ENCODE data around the gene TCF12.
"Not testable (repeated sequence)": the region's sequence is repeated elsewhere in the genome, so short reads cannot be mapped to it uniquely, and the experiment has no call there.

The TCF12 gene

DNA sequence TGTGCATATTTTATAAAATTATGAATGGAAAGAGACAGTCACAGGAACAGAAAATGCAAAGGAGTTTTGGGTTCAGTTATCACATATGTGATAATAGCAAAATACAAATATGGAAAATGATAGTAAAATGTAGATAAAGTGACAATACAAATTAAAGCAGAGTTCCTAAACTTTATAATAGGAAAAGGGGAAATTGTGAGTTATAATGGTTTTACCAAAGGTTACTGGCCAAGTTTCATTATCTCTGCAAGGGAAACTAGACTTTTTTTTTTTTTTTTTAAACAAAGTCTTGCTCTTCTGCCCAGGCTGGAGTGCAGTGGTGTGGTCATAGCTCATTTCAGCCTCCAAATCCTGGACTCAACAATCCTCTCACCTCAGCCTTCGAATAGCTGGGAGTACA lies 229.2 kb downstream of the TCF12 start:
- no peak for DNase-seq

DNA sequence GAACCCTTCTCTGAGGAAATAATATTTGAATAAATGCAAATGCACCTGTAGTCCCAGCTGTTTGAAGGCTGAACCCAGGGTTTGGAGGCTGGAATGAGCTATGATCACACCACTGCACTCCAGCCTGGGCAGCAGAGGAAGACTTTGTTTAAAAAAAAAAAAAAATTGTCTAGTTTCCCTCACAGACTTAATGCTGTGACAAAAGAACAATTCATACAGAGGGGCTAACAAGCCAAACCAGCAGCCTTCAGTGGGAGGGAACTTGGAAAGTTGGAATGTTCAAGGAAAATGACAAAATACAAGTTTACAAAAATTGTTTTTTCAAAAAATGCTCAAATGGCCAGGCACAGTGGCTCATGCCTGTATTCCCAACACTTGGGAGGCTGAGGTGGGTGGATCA lies 229.8 kb downstream of the TCF12 start:
- no peak for DNase-seq

GRCh38 chr15:57149196-57149595 lies 230.8 kb downstream of the TCF12 start:
- DNase-seq: no peak

DNA sequence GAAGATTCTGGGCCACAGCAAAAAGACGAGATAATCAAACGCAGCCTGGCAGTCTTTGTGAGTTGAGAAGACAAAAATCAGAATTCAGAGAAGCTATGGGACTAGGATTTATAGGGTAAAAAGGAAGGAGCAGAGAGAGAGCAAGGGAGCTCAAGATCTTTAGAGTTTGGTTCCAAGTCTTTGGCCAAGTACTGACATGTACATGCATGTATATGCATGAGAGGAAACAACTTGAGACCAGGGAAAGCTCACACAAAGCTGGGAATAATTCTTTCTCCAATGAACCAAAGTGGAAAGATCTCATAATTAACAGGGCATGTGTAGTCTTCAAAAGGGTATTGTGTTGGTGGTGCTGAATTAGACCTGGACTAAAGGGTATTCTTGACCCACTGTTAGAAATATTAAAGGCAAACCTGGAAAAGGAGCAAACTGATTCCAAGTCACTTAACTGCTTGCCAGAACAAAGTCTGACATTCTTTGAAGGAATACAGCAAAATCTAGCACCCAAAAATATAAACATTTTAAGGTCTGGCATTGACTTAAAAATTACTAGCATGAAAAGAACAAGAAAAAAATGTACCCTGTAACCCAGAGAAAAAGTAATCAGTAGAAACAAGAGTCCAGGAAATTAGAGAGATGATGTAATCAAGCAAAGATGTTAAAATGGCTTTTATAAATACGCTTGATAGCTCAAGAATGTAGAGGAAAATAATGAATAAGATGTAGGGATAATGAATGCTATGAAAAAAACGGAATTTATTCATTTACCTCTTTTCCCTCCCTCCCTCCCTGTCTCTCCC lies 231.8 kb downstream of the TCF12 start:
- no peak for DNase-seq

DNA sequence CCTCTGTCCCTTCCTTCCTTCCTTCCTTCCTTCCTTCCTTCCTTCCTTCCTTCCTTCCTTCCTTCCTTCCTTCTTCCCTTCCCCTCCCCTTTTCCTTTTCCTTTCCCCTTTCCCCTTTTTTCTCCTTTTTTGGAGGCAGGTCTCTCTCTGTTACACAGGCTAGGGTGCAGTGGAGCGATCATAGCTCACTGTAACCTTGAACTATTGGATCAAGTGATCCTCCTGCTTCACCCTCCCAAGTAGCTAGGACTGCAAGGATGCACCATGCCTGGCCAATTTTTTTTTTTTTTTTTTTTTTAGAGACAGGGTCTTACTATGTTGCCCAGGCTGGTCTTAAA lies 232.4 kb downstream of the TCF12 start:
- not testable (repeated sequence) for DNase-seq

- DNase-seq: no peak
These were observed 233.7 kb downstream of the TCF12 start for GRCh38 chr15:57152133-57152532.

DNA sequence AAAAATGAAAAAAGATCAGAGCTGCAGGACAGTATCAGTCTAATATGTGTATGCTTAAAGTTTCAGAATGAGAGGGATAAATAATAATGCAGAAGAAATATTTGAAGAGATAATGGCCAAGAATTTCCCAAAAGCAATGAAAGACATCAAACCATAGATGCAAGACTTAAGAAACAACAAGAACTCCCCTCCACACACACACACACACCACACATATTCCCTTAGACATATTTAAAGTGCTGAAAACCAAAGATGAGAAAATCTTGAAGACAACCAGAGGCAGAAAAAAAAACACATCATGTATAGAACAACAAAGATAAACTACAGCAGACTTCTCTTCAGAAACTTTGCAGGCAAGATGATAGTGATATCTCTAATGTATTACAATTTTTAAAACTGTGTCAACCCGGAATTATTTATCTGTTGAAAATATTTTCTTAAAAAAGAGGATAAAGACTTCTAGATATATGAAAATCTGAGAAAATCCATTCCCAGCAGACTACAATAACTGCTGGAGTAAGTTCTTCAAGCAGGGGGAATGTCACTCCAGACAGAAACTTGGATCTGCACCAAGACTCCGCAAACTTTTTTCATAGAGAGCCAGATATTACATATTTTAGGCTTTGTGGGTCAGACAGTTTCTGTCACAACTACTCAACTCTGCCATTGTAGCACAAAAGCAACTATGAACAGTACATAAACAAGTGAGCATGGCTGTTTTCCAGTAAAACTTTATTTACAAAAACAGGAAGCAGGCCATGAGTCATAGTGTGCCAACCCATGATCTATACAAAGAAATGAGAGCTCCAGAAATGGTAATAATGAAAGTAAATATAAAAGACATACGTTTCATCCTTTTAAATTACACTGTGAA lies 234.5 kb downstream of the TCF12 start:
- DNase-seq: peak; percentile 1

DNA sequence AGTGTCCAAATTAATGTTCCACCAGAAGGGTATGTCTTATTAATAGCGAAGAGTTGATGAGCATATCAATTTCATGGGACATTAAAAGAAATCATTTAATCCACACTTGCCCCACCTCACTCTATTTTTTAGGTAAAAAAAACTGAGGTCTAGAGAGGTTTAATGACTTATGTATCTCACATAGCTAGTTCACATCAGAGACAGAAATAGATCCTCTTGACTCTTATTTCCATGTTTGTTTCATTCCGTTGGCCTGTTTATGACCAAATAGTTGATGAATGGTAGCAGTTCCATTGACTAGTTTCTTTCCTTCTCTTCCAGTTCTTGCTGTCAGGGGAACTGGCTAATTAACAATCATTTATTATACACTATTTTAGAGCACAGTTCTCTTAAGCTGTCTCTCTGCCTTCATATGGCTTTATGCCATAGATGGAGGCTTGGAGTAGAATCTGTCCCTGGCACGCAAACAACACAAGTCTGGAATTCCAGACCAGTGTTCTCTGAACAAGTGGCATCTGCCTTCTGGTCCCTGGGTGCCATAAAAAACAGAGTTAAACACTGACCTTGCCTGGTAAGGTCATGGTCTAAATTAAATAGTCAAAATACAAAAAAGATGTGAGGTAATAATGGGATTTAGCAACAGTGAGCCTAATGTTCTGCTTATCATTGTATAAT lies 237.9 kb downstream of the TCF12 start:
- DNase-seq: no peak

DNA sequence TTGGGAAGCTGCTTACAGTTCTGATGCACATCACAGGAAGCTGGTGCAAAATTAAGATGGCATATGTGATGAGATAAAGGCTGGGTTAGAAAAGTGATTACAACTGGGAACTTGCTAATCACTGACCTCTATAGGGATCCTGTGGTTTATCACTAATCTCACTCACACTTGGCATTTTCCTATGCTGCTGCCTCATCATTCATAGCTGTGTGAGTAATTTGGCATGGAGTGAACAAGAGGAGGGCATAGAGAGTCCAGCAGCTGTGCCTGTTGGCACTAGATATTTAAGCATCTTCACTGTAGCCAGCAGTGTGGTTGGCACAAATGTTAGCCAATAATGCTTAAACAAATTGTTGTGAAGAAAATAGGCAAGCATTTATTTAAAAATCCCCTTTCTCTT lies 240.1 kb downstream of the TCF12 start:
- no peak for DNase-seq

GRCh38 chr15:57158997-57159668 lies 240.7 kb downstream of the TCF12 start:
- DNase-seq: no peak

GRCh38 chr15:57159767-57160166 lies 241.3 kb downstream of the TCF12 start:
- DNase-seq: no peak

GRCh38 chr15:57160823-57161560 lies 242.5 kb downstream of the TCF12 start:
- no peak for DNase-seq

GRCh38 chr15:57164251-57164650 lies 245.8 kb downstream of the TCF12 start:
- DNase-seq: not testable (repeated sequence)

- no peak for DNase-seq
These were observed 247.5 kb downstream of the TCF12 start for GRCh38 chr15:57165992-57166391.

- DNase-seq: no peak
These were observed 249.5 kb downstream of the TCF12 start for GRCh38 chr15:57167821-57168395.

DNA sequence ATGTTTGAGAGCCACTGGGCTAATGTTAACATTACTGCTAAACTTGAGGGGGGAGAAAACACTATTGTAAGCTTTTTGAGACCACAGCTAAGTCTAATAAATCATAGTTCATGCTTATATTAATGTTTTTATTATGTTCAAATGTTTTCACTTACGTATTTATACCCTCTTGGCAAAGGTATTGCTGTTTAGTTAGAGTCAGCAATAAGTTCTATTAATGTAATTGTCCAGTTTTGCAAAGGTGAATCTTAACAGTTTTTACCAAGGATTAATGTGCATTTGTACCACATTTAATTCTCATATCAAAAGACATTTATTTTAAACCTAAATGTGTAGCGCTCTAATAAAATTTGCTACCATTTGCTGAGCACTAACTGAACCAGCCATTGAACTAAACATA lies 251.2 kb downstream of the TCF12 start:
- no peak for DNase-seq

- DNase-seq: no peak
These were observed 253.0 kb downstream of the TCF12 start for GRCh38 chr15:57171426-57171825.

DNA sequence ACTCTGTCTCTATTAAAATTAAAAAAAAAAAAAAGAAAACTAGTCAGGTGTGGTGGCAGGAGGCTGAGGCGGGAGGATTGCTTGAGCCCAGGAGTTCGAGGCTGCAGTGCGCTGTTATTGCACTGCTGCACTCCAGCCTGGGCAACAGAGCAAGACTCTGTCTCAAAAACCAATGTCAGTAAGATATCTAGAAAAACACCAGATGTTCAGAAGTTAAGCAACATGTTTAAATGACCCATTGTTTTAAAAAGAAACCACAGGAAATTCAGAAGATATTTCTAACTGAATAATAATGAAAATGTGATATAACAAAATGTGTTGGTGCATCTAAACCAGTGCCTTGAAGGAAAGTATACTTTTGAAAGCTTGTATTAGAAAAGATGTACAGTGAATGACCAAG lies 254.5 kb downstream of the TCF12 start:
- no peak for DNase-seq

DNA sequence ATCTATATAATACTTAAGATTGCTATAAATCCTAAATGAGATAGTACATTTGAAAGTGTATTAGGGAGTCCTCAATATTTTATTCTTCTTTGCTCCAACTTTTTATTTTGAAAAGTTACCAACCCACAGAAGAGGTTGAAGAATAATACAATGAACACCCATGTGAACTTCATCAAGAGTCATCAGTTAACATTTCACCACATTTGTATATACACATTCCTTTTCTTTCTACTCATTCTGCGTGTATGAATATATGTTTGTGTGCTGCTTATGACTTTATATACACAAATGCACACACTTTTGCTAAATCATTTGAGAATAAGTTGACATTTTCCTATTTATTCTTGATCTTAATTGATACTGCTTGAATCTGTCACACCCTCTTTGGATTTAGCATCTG lies 264.6 kb downstream of the TCF12 start:
- no peak for DNase-seq

DNA sequence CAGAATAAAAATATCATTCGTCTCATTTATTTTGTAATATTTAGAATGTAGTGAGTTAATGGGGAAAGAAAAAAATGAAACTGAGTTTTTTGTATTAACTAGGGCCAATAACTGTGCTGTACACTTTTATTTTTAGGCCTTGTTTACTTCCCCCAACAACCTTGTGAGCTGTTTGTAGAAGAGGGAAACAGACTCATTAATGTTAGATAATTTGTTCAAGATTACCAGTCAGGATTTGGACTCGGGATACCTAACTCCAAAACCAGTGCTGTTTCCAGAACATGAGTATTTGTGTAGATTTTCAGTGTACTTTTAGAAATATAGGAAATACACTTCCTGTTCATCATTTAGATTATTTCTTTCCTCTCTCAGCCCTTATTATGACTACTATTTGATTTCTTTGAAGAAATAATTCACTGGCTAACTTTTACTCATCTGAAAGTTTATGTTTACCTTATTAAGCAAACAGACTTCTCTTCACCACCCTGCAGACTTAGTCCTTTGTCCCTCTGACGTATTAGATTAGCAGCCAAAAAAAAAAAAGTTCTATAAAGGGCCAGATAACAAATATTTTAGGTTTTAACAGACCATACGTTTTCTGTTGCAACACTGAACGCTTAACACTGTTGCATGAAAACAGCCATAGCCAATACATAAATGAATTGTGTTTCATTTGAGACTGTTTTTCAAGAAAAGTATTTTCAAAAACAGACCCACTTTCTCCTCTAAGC lies 265.3 kb downstream of the TCF12 start:
- DNase-seq: no peak

DNA sequence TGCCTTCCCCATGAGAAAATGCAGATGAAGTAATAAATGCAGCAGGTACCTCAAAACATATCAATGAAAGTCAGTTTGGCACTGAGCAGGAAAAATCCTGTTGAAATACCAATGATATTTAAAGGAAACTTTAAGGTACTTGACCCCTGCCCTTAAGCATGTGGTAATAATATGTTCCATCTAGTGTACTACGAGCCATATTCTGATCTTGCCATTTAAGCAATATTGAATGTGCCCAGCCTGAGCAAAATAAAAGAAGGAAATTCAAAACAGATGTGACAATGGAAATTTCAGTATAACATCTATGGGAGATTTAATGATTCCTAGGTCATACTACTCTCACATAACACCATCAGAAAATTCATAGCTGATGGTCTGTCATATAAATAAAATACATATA lies 266.1 kb downstream of the TCF12 start:
- no peak for DNase-seq

All from stimulated activated naive CD4-positive, alpha-beta T cell treated with Interleukin-2 at 50 U/mL for 16 hours (primary cell).